ENCODE measurements around the gene MTERF2. TPM values are rescaled to one million over a fixed set of nuclear protein-coding genes. Genes with fewer than 3 reads are reported as not detected.

MTERF2 gene
- total RNA-seq, 3 donors from 2014 or later (not counting 1 experiment from before 2014, with no cell fraction given): 12.5 to 24.0 (median 15.1) TPM

DNA sequence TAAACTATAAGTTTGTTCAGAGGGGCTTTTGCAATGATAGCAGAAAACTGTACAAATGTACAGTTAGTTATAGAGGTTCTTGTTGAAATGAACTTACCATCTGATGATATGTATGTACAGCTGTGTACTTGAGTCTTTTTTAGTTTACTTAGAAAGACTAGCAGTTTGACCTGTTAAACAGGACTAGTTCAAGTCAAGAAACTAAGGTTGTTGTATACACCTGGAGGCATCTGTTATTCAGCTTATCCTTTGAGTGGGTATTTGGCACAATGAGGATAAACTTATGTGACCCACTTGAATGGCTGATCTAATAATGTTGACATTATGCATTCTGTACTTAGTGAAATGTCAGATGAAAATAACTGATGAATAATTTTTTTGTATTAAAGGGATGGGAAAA, 13.4 kb downstream of the MTERF2 start:
- Histone ChIP-seq H3K9me3 (ENCODE audit: control insufficient read depth, insufficient read depth, low read length) (no peaks in the 10 kb centered on the region), H3K36me3 (ENCODE audit: control insufficient read depth, insufficient read depth, low read length) (peaks cover 30% of the 10 kb centered on the region), H3K27ac (ENCODE audit: low read length) (no peak overlapping the region), H3K4me1 (ENCODE audit: control insufficient read depth, insufficient read depth, low read length) (no peaks in the 10 kb centered on the region), H3K27me3 (ENCODE audit: control insufficient read depth, insufficient read depth, low read length) (no peaks in the 10 kb centered on the region), H3K4me3 (ENCODE audit: low read length) (no peak overlapping the region)
- H3K4me1 Mint-ChIP-seq: peaks cover 12 to 20% of the 10 kb centered on the region in 2 donors
- DNase-seq (no peak), ATAC-seq (no peak)
- intact Hi-C loops (cut with micrococcal nuclease): no loop called here
- H3K27ac Mint-ChIP-seq: peak overlapping the region in 1 of 2 donors; percentile 48
- no peaks in the 10 kb centered on the region for H3K9me3 Mint-ChIP-seq
- peaks cover 11% of the 10 kb centered on the region for H3K36me3 Mint-ChIP-seq
- no peak overlapping the region for H3K4me3 Mint-ChIP-seq
- no peaks in the 10 kb centered on the region for H3K27me3 Mint-ChIP-seq (ENCODE audit: low read depth in 2 of 2)
- TF ChIP-seq, protein P1, sequence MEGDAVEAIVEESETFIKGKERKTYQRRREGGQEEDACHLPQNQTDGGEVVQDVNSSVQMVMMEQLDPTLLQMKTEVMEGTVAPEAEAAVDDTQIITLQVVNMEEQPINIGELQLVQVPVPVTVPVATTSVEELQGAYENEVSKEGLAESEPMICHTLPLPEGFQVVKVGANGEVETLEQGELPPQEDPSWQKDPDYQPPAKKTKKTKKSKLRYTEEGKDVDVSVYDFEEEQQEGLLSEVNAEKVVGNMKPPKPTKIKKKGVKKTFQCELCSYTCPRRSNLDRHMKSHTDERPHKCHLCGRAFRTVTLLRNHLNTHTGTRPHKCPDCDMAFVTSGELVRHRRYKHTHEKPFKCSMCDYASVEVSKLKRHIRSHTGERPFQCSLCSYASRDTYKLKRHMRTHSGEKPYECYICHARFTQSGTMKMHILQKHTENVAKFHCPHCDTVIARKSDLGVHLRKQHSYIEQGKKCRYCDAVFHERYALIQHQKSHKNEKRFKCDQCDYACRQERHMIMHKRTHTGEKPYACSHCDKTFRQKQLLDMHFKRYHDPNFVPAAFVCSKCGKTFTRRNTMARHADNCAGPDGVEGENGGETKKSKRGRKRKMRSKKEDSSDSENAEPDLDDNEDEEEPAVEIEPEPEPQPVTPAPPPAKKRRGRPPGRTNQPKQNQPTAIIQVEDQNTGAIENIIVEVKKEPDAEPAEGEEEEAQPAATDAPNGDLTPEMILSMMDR (IDR thresholded peaks at IDR 0.05): no peak

DNA sequence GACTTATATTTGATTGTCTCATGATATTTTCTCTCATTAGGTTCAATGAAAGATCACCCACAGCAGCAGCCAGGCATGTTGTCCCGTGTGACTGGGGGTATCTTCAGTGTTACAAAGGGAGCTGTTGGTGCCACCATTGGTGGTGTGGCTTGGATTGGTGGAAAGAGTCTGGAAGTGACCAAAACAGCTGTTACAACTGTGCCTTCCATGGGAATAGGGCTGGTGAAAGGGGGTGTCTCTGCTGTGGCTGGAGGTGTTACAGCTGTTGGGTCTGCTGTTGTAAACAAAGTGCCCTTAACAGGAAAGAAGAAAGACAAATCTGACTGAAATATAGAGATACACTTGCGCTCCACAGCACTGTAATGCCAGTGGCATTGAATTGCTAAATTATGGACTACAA, 15.9 kb downstream of the MTERF2 start:
- Mint-ChIP-seq H3K4me3 (no peak overlapping the region), H3K9me3 (no peaks in the 10 kb centered on the region), H3K36me3 (peaks cover 22% of the 10 kb centered on the region), H3K27ac (peak overlapping the region; percentile 27 to 72), H3K4me1 (peaks cover 15 to 18% of the 10 kb centered on the region in 2 donors), H3K27me3 (ENCODE audit: low read depth in 2 of 2) (no peaks in the 10 kb centered on the region)
- Histone ChIP-seq H3K4me1 (ENCODE audit: control insufficient read depth, insufficient read depth, low read length) (no peaks in the 10 kb centered on the region), H3K27me3 (ENCODE audit: control insufficient read depth, insufficient read depth, low read length) (no peaks in the 10 kb centered on the region), H3K9me3 (ENCODE audit: control insufficient read depth, insufficient read depth, low read length) (no peaks in the 10 kb centered on the region), H3K36me3 (ENCODE audit: control insufficient read depth, insufficient read depth, low read length) (peaks cover 36% of the 10 kb centered on the region), H3K27ac (ENCODE audit: low read length) (no peak overlapping the region), H3K4me3 (ENCODE audit: low read length) (no peak overlapping the region)
- 98% methylated on average over 2 of the region's 2 CpGs for WGBS (ENCODE audit: insufficient coverage)
- intact Hi-C loops (cut with micrococcal nuclease): no loop called here
- ATAC-seq: no peak
- TF ChIP-seq, protein P1 (IDR thresholded peaks at IDR 0.05): no peak
- no peak for DNase-seq

DNA sequence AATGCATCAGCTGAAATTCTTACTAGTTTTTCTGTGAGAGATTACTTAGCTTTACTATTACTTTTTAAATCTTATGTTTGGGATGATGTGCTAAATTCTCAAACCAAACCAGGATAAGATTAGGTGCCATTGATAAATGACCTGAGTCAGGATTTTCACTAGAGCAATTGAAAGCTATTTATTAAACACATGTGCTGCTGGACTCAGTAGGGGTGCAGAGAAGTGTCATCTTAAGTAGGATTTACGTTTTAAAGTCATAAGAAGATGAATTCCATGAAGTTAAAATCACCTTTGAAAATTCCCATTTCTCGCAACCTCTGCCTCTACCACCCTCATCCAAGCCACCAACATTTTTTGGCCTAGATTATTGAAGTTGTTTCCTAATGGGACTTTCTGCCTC, 22.4 kb downstream of the MTERF2 start:
- TF ChIP-seq, protein P1 (IDR thresholded peaks at IDR 0.05): no peak
- H3K9me3 ChIP-seq (ENCODE audit: control insufficient read depth, insufficient read depth, low read length): no peaks in the 10 kb centered on the region
- H3K27me3 ChIP-seq (ENCODE audit: control insufficient read depth, insufficient read depth, low read length): no peaks in the 10 kb centered on the region
- 100% methylated on average over 1 of the region's 2 CpGs for WGBS (ENCODE audit: insufficient coverage)
- peaks cover 16% of the 10 kb centered on the region for H3K36me3 ChIP-seq (ENCODE audit: control insufficient read depth, insufficient read depth, low read length)
- Mint-ChIP-seq H3K4me3 (no peak overlapping the region), H3K4me1 (peaks cover 11 to 18% of the 10 kb centered on the region in 2 donors), H3K36me3 (peaks cover 20% of the 10 kb centered on the region), H3K27me3 (ENCODE audit: low read depth in 2 of 2) (no peaks in the 10 kb centered on the region), H3K27ac (no peak overlapping the region), H3K9me3 (no peaks in the 10 kb centered on the region)
- no peak overlapping the region for H3K4me3 ChIP-seq (ENCODE audit: low read length)
- ATAC-seq (no peak), DNase-seq (no peak)
- H3K27ac ChIP-seq (ENCODE audit: low read length): no peak overlapping the region
- no peaks in the 10 kb centered on the region for H3K4me1 ChIP-seq (ENCODE audit: control insufficient read depth, insufficient read depth, low read length)
- intact Hi-C loops (cut with micrococcal nuclease): no loop called here

DNA sequence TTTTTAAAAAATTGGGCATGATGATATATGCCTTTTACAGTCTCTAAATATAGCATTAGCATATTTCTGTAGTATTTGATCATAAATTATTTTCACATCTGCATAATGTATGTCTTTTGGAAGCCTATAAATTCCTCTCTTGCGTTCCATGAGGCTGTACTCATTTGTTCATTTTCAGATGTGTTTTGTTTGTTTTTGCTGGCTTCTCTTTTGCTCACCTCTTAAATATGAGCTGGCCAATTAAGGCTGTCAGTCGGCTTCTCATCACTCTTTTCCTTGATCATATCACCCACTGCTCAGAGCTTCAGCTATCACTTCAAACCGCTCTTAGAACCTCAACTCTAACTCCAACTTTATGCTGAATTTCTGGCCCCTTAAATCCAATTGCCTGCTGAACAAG, 24.7 kb downstream of the MTERF2 start:
- TF ChIP-seq, protein P1 (IDR thresholded peaks at IDR 0.05): no peak
- 88% methylated on average over 3 of the region's 3 CpGs for WGBS (ENCODE audit: insufficient coverage)
- Mint-ChIP-seq H3K27ac (no peak overlapping the region), H3K9me3 (no peaks in the 10 kb centered on the region), H3K27me3 (ENCODE audit: low read depth in 2 of 2) (no peaks in the 10 kb centered on the region), H3K4me1 (peaks cover 19 to 26% of the 10 kb centered on the region in 2 donors), H3K4me3 (no peak overlapping the region), H3K36me3 (peaks cover 12% of the 10 kb centered on the region)
- Histone ChIP-seq H3K27ac (ENCODE audit: low read length) (no peak overlapping the region), H3K4me3 (ENCODE audit: low read length) (no peak overlapping the region), H3K4me1 (ENCODE audit: control insufficient read depth, insufficient read depth, low read length) (no peaks in the 10 kb centered on the region), H3K36me3 (ENCODE audit: control insufficient read depth, insufficient read depth, low read length) (peaks cover 5% of the 10 kb centered on the region), H3K9me3 (ENCODE audit: control insufficient read depth, insufficient read depth, low read length) (no peaks in the 10 kb centered on the region), H3K27me3 (ENCODE audit: control insufficient read depth, insufficient read depth, low read length) (no peaks in the 10 kb centered on the region)
- intact Hi-C loops (cut with micrococcal nuclease): no loop called here
- no peak for DNase-seq
- no peak for ATAC-seq
